Liver (tissue), 9 donors: ENCODE data around the gene SLC13A1. TPM values are rescaled to one million over a fixed set of nuclear protein-coding genes. Genes with fewer than 3 reads are reported as not detected.

Experiments used
- DNase-seq: peaks from one replicate; pipeline ENCODE4 v3.0.0-alpha.2; 2017; ENCODE audit warnings: low spot score
- H3K27ac ChIP-seq, 2 donors: one replicate each; pipeline ENCODE4 v1.7.0; 2013; ENCODE audit warnings: inconsistent platforms in 2 of 2, low read length in 2 of 2, control low read depth in 1 of 2, low read depth in 1 of 2, mild to moderate bottlenecking in 1 of 2
- H3K27me3 ChIP-seq, 4 donors: one replicate each; pipeline versions ENCODE4 v1.6.1 to v1.7.0; 2013; ENCODE audit warnings: low read length in 3 of 4, inconsistent platforms in 1 of 4, mild to moderate bottlenecking in 1 of 4, moderate library complexity in 1 of 4; ENCODE audit not compliant: control insufficient read depth in 4 of 4, insufficient read depth in 4 of 4
- H3K36me3 ChIP-seq, 4 donors: one replicate each; pipeline versions ENCODE4 v1.6.1 to v1.7.0; 2013; ENCODE audit warnings: low read length in 3 of 4, mild to moderate bottlenecking in 3 of 4, low read depth in 1 of 4, moderate library complexity in 1 of 4; ENCODE audit not compliant: control insufficient read depth in 4 of 4, insufficient read depth in 3 of 4
- H3K4me1 ChIP-seq, 4 donors: one replicate each; pipeline versions ENCODE4 v1.6.1 to v1.7.0; 2013; ENCODE audit warnings: low read length in 3 of 4, mild to moderate bottlenecking in 3 of 4, moderate library complexity in 1 of 4; ENCODE audit not compliant: control insufficient read depth in 4 of 4, insufficient read depth in 4 of 4
- H3K4me3 ChIP-seq, 3 donors: one replicate each; pipeline versions ENCODE4 v1.6.1 to v1.7.0; 2013; ENCODE audit warnings: low read length in 3 of 3, control low read depth in 1 of 3, low read depth in 1 of 3, mild to moderate bottlenecking in 1 of 3
- H3K9ac ChIP-seq, 2 donors: one replicate each; pipeline ENCODE4 v1.7.0; 2013; ENCODE audit warnings: low read length in 2 of 2, mild to moderate bottlenecking in 2 of 2, moderate library complexity in 2 of 2, control low read depth in 1 of 2, low read depth in 1 of 2
- H3K9me3 ChIP-seq, 4 donors: one replicate each; pipeline versions ENCODE4 v1.6.1 to v1.7.0; 2013; ENCODE audit warnings: low read length in 3 of 4; ENCODE audit not compliant: control insufficient read depth in 4 of 4
- EGR1 ChIP-seq, 2 donors: IDR thresholded peaks; 2 replicates each; pipeline ENCODE4 v1.6.1; 2016 to 2018; ENCODE audit warnings: antibody characterized with exemption in 2 of 2, low read depth in 2 of 2
- FOXA1 ChIP-seq: IDR thresholded peaks from 2 replicates; pipeline ENCODE4 v1.6.1; 2016; ENCODE audit warnings: antibody characterized with exemption
- FOXA2 ChIP-seq: IDR thresholded peaks from 2 replicates; pipeline ENCODE4 v1.6.1; 2016; ENCODE audit warnings: antibody characterized with exemption
- GABPA ChIP-seq, 2 donors: IDR thresholded peaks in 1 of 2; conservative IDR thresholded peaks in 1 of 2; 2 replicates each; pipeline ENCODE4 v1.6.1; 2016; ENCODE audit warnings: antibody characterized with exemption in 2 of 2, mild to moderate bottlenecking in 1 of 2, moderate library complexity in 1 of 2
- HNF4A ChIP-seq, 2 donors: conservative IDR thresholded peaks; 2 replicates each; pipeline ENCODE4 v1.6.1; 2016; ENCODE audit warnings: antibody characterized with exemption in 2 of 2, mild to moderate bottlenecking in 2 of 2
- JUND ChIP-seq, 2 donors: IDR thresholded peaks; 2 replicates each; pipeline ENCODE4 v1.6.1; 2016; ENCODE audit warnings: antibody characterized with exemption in 2 of 2
- RAD21 ChIP-seq, 2 donors: IDR thresholded peaks; 2 replicates each; pipeline ENCODE4 v1.6.1; 2016; ENCODE audit warnings: antibody characterized with exemption in 2 of 2, mild to moderate bottlenecking in 2 of 2
- RXRA ChIP-seq, 2 donors: IDR thresholded peaks; 2 replicates each; pipeline ENCODE4 v1.6.1; 2017 to 2018; ENCODE audit warnings: antibody characterized with exemption in 2 of 2, mild to moderate bottlenecking in 1 of 2
- SP1 ChIP-seq: IDR thresholded peaks from 2 replicates; pipeline ENCODE4 v1.6.1; 2018; ENCODE audit warnings: antibody characterized with exemption, mild to moderate bottlenecking
- TAF1 ChIP-seq: conservative IDR thresholded peaks from 2 replicates; pipeline ENCODE4 v1.6.1; 2016; ENCODE audit warnings: antibody characterized with exemption, mild to moderate bottlenecking
- YY1 ChIP-seq: IDR thresholded peaks from 2 replicates; pipeline ENCODE4 v1.6.1; 2016; ENCODE audit warnings: antibody characterized with exemption, mild to moderate bottlenecking
- WGBS: extraction: QIAGEN DNeasy Blood & Tissue Kit; methylation state at CpG from one replicate; pipeline ENCODE4 v1.1.7; 2013; 5-methylcytosine and 5-hydroxymethylcytosine counted together
- polyA plus RNA-seq, 2 donors: library from polyadenylated mRNA; stranded (reverse) in 1 of 2; unstranded in 1 of 2; fragments of 200-250 nt in 1 of 2; fragments of >200 nt in 1 of 2; fragmentation: Nextera tagmentation in 1 of 2; extraction: Ambion mirVana in 1 of 2; gene quantifications; one replicate each; pipeline versions ENCODE4 v1.2.1 to v1.2.3, GENCODE V29; 2013 to 2015
- total RNA-seq, 2 donors: library from RNA; depleted of rRNA; stranded (reverse); fragments of >200 nt; gene quantifications; one replicate each; pipeline ENCODE4 v1.2.3, GENCODE V29; 2014
- TF ChIP-seq, protein P1 (sequence below): IDR thresholded peaks from 2 replicates; pipeline ENCODE4 v1.6.1; 2016; ENCODE audit warnings: antibody characterized with exemption
- TF ChIP-seq, protein P2 (sequence below): fragments of 150-350 bp; IDR thresholded peaks from 2 replicates; pipeline ENCODE4 v1.5.1; 2017; ENCODE audit warnings: improper control_type of control experiment, low read depth, low read length; ENCODE audit not compliant: missing input control
- TF ChIP-seq, protein P3 (sequence below): IDR thresholded peaks from 2 replicates; pipeline ENCODE4 v1.6.1; 2016; ENCODE audit warnings: antibody characterized with exemption, mild to moderate bottlenecking
- TF ChIP-seq, protein P4 (sequence below): IDR thresholded peaks from 2 replicates; pipeline ENCODE4 v1.6.1; 2016; ENCODE audit warnings: antibody characterized with exemption
- donor health status: healthy.
- donor health status: healthy.
- donor health status: healthy.
- donor health status: healthy.
- donor health status: healthy.

SLC13A1 gene
- total and polyA plus RNA-seq, 4 donors, result not detected

DNA sequence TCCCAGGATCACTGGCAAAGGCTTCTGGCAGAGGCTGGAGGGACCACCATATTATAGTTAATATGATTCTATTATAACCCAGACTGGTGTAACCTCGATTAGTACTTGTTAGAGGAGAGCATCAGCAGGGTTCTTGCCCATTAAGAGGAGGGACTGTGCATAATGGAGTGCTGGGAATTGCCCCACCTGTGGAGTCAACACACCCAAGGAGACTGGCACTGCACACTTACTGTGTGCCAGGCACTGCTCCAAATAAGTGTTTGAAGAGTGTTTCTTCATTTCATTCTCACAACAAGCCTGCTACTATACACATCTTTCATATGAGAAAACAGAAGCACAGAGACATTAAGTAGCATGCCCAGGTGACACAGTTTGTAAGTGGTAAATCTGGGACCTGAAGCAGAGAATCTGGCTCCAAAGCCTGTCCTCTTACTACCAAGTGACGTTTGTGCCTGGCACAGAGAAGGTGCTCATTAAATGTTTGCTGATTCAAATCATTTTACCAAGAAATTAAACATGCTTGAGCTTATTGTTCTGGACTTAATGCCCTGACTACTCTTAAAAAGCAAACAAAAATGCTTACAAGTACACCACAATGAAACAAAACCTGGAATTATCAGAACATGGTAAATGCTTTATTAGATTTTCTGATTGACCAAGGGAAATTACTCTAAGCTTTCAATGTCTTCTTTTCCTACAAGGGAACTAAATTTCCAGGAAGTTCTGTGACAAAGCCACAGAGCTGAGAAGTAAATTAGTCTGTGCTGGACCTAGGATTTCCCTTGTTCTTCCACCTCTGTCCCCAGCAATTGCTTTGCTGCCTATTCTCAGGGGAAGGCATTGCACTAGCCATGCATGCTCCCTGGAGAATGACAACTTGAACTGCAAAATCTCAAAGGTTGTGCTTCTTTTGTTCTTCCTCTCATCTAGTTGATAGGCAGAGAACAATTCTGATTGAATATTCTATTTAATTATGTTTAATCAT is 809 bp downstream of the SLC13A1 start:
- no peak for DNase-seq
- WGBS, result 50% methylated on average over 2 of the region's 2 CpGs
- Histone ChIP-seq H3K27me3 (peaks cover 0 to 2% (median 0%) of the 10 kb centered on the region in 4 donors), H3K9me3 (no peaks in the 10 kb centered on the region), H3K4me3 (no peak overlapping the region), H3K36me3 (no peaks in the 10 kb centered on the region), H3K4me1 (no peaks in the 10 kb centered on the region), H3K9ac (no peak overlapping the region), H3K27ac (no peak overlapping the region)
- TF ChIP-seq TAF1 (no peak), EGR1 (IDR thresholded peaks at IDR 0.05; ENCODE audit: low read depth in 2 of 2) (no peak), GABPA (IDR thresholded peaks at IDR 0.05 in 1 of 2, conservative IDR thresholded peaks at IDR 0.05 in 1 of 2) (no peak), YY1 (no peak), FOXA2 (no peak), RAD21 (IDR thresholded peaks at IDR 0.05) (no peak), JUND (IDR thresholded peaks at IDR 0.05) (no peak), RXRA (IDR thresholded peaks at IDR 0.05) (no peak), FOXA1 (no peak)
- TF ChIP-seq, protein P1, sequence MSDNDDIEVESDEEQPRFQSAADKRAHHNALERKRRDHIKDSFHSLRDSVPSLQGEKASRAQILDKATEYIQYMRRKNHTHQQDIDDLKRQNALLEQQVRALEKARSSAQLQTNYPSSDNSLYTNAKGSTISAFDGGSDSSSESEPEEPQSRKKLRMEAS, result no peak
- TF ChIP-seq, protein P2, sequence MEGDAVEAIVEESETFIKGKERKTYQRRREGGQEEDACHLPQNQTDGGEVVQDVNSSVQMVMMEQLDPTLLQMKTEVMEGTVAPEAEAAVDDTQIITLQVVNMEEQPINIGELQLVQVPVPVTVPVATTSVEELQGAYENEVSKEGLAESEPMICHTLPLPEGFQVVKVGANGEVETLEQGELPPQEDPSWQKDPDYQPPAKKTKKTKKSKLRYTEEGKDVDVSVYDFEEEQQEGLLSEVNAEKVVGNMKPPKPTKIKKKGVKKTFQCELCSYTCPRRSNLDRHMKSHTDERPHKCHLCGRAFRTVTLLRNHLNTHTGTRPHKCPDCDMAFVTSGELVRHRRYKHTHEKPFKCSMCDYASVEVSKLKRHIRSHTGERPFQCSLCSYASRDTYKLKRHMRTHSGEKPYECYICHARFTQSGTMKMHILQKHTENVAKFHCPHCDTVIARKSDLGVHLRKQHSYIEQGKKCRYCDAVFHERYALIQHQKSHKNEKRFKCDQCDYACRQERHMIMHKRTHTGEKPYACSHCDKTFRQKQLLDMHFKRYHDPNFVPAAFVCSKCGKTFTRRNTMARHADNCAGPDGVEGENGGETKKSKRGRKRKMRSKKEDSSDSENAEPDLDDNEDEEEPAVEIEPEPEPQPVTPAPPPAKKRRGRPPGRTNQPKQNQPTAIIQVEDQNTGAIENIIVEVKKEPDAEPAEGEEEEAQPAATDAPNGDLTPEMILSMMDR, result no peak
- TF ChIP-seq, protein P3, sequence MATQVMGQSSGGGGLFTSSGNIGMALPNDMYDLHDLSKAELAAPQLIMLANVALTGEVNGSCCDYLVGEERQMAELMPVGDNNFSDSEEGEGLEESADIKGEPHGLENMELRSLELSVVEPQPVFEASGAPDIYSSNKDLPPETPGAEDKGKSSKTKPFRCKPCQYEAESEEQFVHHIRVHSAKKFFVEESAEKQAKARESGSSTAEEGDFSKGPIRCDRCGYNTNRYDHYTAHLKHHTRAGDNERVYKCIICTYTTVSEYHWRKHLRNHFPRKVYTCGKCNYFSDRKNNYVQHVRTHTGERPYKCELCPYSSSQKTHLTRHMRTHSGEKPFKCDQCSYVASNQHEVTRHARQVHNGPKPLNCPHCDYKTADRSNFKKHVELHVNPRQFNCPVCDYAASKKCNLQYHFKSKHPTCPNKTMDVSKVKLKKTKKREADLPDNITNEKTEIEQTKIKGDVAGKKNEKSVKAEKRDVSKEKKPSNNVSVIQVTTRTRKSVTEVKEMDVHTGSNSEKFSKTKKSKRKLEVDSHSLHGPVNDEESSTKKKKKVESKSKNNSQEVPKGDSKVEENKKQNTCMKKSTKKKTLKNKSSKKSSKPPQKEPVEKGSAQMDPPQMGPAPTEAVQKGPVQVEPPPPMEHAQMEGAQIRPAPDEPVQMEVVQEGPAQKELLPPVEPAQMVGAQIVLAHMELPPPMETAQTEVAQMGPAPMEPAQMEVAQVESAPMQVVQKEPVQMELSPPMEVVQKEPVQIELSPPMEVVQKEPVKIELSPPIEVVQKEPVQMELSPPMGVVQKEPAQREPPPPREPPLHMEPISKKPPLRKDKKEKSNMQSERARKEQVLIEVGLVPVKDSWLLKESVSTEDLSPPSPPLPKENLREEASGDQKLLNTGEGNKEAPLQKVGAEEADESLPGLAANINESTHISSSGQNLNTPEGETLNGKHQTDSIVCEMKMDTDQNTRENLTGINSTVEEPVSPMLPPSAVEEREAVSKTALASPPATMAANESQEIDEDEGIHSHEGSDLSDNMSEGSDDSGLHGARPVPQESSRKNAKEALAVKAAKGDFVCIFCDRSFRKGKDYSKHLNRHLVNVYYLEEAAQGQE, result no peak

DNA sequence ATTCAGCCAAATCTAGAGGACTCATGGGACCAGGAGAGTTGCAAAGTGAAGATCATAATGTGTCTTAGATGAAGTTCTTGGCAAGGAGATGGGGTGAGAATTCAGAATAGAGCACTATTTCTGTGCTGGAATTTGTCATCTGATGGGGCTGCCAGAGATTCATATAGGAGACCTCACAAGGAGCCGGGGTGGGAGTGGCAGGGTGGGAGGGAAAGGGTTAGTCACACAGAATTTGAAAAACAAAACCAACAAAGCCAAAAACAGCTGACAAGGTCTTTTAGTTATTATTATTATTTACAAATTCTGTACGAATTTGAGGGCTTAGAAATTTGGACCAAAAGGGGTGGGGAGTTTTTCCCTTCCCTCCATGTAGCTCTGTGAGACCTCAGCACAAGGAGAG is 1.7 kb downstream of the SLC13A1 start:
- WGBS, result 43% methylated on average over 2 of the region's 2 CpGs
- H3K27me3 ChIP-seq, result peaks cover 0 to 2% (median 0%) of the 10 kb centered on the region in 4 donors
- no peaks in the 10 kb centered on the region for H3K9me3 ChIP-seq
- no peaks in the 10 kb centered on the region for H3K36me3 ChIP-seq
- H3K4me3 ChIP-seq, result no peak overlapping the region
- no peak for TF ChIP-seq SP1
- TF ChIP-seq RXRA (IDR thresholded peaks at IDR 0.05), result no peak
- no peak for TF ChIP-seq TAF1
- TF ChIP-seq, protein P3, result no peak
- no peak for TF ChIP-seq HNF4A (conservative IDR thresholded peaks at IDR 0.05)
- no peak for TF ChIP-seq RAD21 (IDR thresholded peaks at IDR 0.05)
- TF ChIP-seq, protein P4, sequence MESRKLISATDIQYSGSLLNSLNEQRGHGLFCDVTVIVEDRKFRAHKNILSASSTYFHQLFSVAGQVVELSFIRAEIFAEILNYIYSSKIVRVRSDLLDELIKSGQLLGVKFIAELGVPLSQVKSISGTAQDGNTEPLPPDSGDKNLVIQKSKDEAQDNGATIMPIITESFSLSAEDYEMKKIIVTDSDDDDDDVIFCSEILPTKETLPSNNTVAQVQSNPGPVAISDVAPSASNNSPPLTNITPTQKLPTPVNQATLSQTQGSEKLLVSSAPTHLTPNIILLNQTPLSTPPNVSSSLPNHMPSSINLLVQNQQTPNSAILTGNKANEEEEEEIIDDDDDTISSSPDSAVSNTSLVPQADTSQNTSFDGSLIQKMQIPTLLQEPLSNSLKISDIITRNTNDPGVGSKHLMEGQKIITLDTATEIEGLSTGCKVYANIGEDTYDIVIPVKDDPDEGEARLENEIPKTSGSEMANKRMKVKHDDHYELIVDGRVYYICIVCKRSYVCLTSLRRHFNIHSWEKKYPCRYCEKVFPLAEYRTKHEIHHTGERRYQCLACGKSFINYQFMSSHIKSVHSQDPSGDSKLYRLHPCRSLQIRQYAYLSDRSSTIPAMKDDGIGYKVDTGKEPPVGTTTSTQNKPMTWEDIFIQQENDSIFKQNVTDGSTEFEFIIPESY, result no peak
- TF ChIP-seq, protein P2, result no peak
- TF ChIP-seq, protein P1, result no peak
- TF ChIP-seq EGR1 (IDR thresholded peaks at IDR 0.05; ENCODE audit: low read depth in 2 of 2), result no peak
- H3K9ac ChIP-seq, result no peak overlapping the region
- DNase-seq, result no peak
- no peak overlapping the region for H3K27ac ChIP-seq
- H3K4me1 ChIP-seq, result no peaks in the 10 kb centered on the region
